Effector memory CD4-positive, alpha-beta T cell (primary cell): ENCODE results near the gene NGF.

ENCODE experiments used
- DNase-seq, 3 donors: peaks; one replicate each; pipeline ENCODE4 v3.0.0-alpha.2; 2020
- H3K27ac ChIP-seq: 2 replicates; pipeline ENCODE4 v1.7.0; 2013; ENCODE audit warnings: mild to moderate bottlenecking, low read length, moderate library complexity; ENCODE audit not compliant: insufficient read depth, poor library complexity, severe bottlenecking
- H3K27me3 ChIP-seq: replicated peaks from 2 replicates; pipeline ENCODE4 v1.7.0; 2013; ENCODE audit warnings: mild to moderate bottlenecking, low read length; ENCODE audit not compliant: insufficient read depth, control insufficient read depth, poor library complexity, severe bottlenecking
- H3K36me3 ChIP-seq: 2 replicates; pipeline ENCODE4 v1.7.0; 2013; ENCODE audit warnings: mild to moderate bottlenecking, low read length, moderate library complexity; ENCODE audit not compliant: control insufficient read depth, insufficient read depth
- H3K4me1 ChIP-seq: 2 replicates; pipeline ENCODE4 v1.7.0; 2013; ENCODE audit warnings: low read length, mild to moderate bottlenecking; ENCODE audit not compliant: control insufficient read depth, insufficient read depth, poor library complexity, severe bottlenecking
- H3K4me3 ChIP-seq: 2 replicates; pipeline ENCODE4 v1.7.0; 2013; ENCODE audit warnings: low read length, low read depth, mild to moderate bottlenecking; ENCODE audit not compliant: insufficient read depth, poor library complexity, severe bottlenecking
- H3K9me3 ChIP-seq: 2 replicates; pipeline ENCODE4 v1.7.0; 2013; ENCODE audit warnings: mild to moderate bottlenecking, low read length, moderate library complexity; ENCODE audit not compliant: control insufficient read depth

Gene NGF

DNA sequence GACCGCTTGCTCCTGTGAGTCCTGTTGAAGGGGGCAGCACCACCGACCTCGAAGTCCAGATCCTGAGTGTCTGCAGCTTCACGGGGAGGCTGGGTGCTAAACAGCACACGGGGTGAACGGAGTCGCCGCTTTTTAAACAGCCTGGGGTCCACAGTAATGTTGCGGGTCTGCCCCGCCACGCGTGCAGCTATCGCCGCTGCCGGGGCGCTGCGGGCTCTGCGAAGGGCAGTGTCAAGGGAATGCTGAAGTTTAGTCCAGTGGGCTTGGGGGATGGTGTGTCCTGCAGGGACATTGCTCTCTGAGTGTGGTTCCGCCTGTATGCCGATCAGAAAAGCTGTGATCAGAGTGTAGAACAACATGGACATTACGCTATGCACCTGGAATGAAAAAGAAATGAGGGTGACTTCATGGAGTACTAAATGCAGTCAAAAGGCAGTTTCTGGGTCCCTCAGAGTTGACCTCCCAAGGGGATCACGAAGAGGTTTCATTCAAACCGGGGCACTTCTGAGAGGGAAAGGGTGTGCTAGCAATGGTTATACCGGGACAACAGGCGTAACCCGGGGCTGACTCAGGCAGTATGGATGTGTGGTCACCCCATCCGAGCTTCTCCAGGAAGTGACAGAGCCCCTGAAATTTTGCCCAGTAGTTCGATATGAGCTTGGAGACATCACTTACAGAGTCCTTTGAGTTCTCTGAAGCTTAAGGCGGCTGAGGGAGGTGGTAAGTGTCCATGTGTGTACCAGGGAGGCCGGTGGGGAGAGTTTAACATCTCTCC is 51.4 kb downstream of the NGF start:
- H3K4me3 ChIP-seq = no peak overlapping the region
- H3K27me3 ChIP-seq = no peaks in the 10 kb centered on the region
- no peak for DNase-seq
- no peaks in the 10 kb centered on the region for H3K4me1 ChIP-seq
- no peaks in the 10 kb centered on the region for H3K9me3 ChIP-seq
- H3K36me3 ChIP-seq = no peaks in the 10 kb centered on the region
- H3K27ac ChIP-seq = no peak overlapping the region

DNA sequence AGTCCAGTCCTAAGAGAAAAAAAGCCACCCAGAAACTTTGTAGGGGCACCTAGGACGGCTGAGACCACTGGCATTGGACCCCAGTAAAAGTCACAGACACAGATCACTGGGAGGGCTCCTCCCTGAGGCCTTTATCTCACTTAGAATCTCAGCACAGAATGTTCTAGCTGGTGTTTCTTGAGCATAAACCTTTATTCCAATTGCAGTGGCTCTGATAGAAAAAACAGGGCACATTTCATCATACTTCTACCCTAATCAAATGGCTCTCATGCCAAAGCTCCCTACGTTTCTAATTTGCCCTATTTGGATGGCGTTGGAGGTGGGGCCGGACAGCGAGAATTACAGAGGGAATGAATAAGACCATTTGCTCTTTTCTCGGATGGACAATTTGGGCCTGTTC is 53.8 kb downstream of the NGF start:
- no peak overlapping the region for H3K27ac ChIP-seq
- no peak for DNase-seq
- no peaks in the 10 kb centered on the region for H3K27me3 ChIP-seq
- H3K9me3 ChIP-seq = no peaks in the 10 kb centered on the region
- H3K4me1 ChIP-seq = no peaks in the 10 kb centered on the region
- no peaks in the 10 kb centered on the region for H3K36me3 ChIP-seq
- H3K4me3 ChIP-seq = no peak overlapping the region

DNA sequence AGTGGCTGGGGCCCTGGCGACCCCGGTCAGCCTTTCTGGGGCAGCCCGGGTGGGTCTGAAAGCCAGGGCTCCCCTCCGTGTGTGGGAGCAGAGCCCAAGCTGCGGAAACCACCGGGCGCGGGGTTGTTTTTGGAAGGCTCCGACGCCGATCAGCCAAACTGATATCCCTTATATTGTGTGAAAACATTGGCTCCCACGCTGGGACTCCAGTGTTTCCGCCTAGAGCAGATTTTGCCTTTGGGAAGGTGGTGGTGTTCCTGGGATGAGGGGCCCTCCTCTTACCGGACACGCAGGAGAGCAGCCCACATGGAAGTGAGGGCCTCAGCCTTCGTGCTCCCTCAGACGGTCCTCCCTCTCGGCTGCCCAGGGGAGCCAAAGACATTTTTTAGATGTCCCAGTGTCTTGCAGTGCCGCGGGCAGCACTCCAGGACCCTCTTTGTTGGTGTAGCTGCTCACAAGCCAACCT is 54.3 kb downstream of the NGF start:
- no peaks in the 10 kb centered on the region for H3K9me3 ChIP-seq
- DNase-seq = no peak
- no peaks in the 10 kb centered on the region for H3K36me3 ChIP-seq
- H3K4me3 ChIP-seq = no peak overlapping the region
- H3K27me3 ChIP-seq = no peaks in the 10 kb centered on the region
- H3K27ac ChIP-seq = no peak overlapping the region
- H3K4me1 ChIP-seq = no peaks in the 10 kb centered on the region

- Histone ChIP-seq H3K9me3 (no peaks in the 10 kb centered on the region), H3K27ac (no peak overlapping the region), H3K4me1 (no peaks in the 10 kb centered on the region), H3K27me3 (no peaks in the 10 kb centered on the region), H3K36me3 (no peaks in the 10 kb centered on the region), H3K4me3 (no peak overlapping the region)
- DNase-seq = no peak
Observed at GRCh38 chr1:115283249-115283648, 54.8 kb downstream of the NGF start.

DNA sequence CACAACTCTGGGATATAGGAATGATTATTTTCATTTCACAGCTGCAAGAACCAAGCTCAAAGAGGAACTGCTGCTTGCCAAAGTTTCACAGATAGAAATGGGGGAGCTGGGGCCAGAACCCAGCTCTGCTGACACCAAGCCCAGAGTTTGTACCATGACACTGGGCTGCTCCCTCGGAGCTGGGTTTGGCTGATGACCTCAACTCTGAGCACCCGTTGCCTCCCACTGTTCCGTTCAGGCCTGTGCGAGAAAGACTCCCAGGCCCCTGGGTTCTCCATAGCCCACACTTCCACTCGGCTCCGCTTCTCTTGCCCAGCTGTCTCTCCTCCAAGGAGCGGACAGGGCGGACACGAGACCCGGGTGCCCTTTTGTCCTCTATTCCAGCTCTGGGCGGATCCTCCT is 55.2 kb downstream of the NGF start:
- no peak for DNase-seq
- Histone ChIP-seq H3K27ac (no peak overlapping the region), H3K4me1 (no peaks in the 10 kb centered on the region)

DNA sequence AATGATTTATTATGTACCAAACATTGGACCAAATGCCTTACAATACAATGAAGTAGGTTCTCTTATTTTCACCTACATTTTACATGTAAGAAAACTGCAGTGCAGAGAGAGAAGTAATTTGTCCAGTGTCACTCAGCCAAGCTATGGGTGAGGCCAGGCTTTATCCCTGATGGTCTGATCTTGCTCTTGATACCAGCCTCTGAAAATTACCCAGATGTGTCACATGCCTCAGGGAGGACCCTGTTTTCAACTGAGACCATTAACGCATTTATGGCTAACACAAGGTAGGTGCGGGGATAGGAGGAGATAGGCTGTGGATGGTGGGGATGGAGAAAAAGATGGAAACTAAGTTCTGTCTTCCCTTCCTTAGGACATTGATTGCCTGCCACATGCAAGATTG is 56.9 kb downstream of the NGF start:
- Histone ChIP-seq H3K36me3 (no peaks in the 10 kb centered on the region), H3K4me1 (no peaks in the 10 kb centered on the region), H3K27ac (no peak overlapping the region), H3K4me3 (no peak overlapping the region), H3K27me3 (no peaks in the 10 kb centered on the region), H3K9me3 (no peaks in the 10 kb centered on the region)
- DNase-seq = no peak

More for the DNA sequence above, 55.2 kb downstream of the NGF start:
- Histone ChIP-seq H3K27me3 (no peaks in the 10 kb centered on the region), H3K36me3 (no peaks in the 10 kb centered on the region), H3K4me3 (no peak overlapping the region), H3K9me3 (no peaks in the 10 kb centered on the region)

DNA sequence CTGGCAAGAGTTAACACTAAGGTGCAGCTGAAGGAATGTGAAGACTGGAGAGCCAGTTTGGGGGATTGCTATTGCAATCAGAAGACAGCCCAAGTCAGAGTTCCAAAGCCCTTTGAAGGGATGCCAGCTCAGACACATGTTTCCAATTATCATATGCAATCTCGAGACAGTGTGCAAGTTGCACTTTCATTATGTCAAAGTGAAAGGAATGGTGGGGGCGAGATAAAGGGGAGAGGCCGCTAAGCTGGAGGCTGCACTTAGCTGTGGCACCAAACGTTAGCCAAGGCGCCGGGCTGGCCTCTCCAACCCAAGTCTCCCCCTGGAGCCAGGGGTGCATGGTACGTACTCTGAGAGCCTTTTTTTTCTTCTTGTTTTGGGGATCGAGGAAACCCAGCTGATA is 58.0 kb downstream of the NGF start:
- DNase-seq = no peak
- H3K27ac ChIP-seq = no peak overlapping the region

GRCh38 chr1:115278211-115278610 is 59.8 kb downstream of the NGF start:
- no peaks in the 10 kb centered on the region for H3K9me3 ChIP-seq
- no peaks in the 10 kb centered on the region for H3K36me3 ChIP-seq

More for the DNA sequence above, 58.0 kb downstream of the NGF start:
- no peaks in the 10 kb centered on the region for H3K9me3 ChIP-seq
- no peaks in the 10 kb centered on the region for H3K4me1 ChIP-seq
- H3K4me3 ChIP-seq = no peak overlapping the region
- no peaks in the 10 kb centered on the region for H3K27me3 ChIP-seq
- H3K36me3 ChIP-seq = no peaks in the 10 kb centered on the region

GRCh38 chr1:115277276-115277675 is 60.8 kb downstream of the NGF start:
- Histone ChIP-seq H3K4me1 (no peaks in the 10 kb centered on the region), H3K36me3 (no peaks in the 10 kb centered on the region), H3K4me3 (no peak overlapping the region), H3K27me3 (no peaks in the 10 kb centered on the region), H3K27ac (no peak overlapping the region), H3K9me3 (no peaks in the 10 kb centered on the region)
- no peak for DNase-seq

More at GRCh38 chr1:115278211-115278610, 59.8 kb downstream of the NGF start:
- Histone ChIP-seq H3K27ac (no peak overlapping the region), H3K27me3 (no peaks in the 10 kb centered on the region), H3K4me3 (no peak overlapping the region), H3K4me1 (no peaks in the 10 kb centered on the region)
- DNase-seq = no peak

DNA sequence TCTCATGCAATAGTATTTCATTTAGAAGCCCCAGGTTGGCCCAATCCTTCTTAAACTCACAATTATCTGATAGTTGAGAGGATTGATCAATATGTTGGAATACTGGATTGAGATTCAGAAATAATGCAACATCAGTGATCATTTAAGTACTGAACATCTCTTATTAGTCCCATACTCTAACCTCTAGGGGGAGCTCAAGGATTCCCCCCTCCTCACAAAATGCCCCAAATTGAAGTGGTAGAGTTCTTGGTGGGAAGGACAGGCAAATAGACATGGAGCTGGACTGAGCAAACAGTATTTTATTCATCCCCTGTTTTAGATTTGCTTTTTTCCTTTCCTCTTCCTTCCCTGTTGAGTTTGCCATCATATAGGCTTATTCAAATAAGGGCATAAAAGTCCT is 62.8 kb downstream of the NGF start:
- no peak overlapping the region for H3K4me3 ChIP-seq

More for the DNA sequence above, 62.8 kb downstream of the NGF start:
- Histone ChIP-seq H3K9me3 (no peaks in the 10 kb centered on the region), H3K27me3 (no peaks in the 10 kb centered on the region), H3K27ac (no peak overlapping the region), H3K36me3 (no peaks in the 10 kb centered on the region), H3K4me1 (no peaks in the 10 kb centered on the region)
- no peak for DNase-seq
